ENCODE measurements around the gene GRIP2.
A peak's percentile ranks its signal among the peaks of the same experiment; 100 is the strongest.

GRIP2 gene

GRCh38 chr3:14450506-14450905, 89.6 kb downstream of the GRIP2 start:
- H3K36me3 ChIP-seq (ENCODE audit: control insufficient read depth, insufficient read depth, low read length) = peaks cover 75% of the 10 kb centered on the region
- H3K4me3 ChIP-seq (ENCODE audit: extremely low read depth, insufficient read depth, low read length, poor library complexity, severe bottlenecking) = no peak overlapping the region
- H3K9me3 ChIP-seq (ENCODE audit: control insufficient read depth, low read length) = no peaks in the 10 kb centered on the region
- H3K4me1 ChIP-seq (ENCODE audit: control insufficient read depth, insufficient read depth, low read length, poor library complexity, severe bottlenecking) = peaks cover 22% of the 10 kb centered on the region
- H3K27ac ChIP-seq (ENCODE audit: low read depth, low read length, severe bottlenecking) = no peak overlapping the region
- 92 to 100% methylated on average over 2 to 3 of the region's 3 CpGs for WGBS, 2 experiments (ENCODE audit: insufficient coverage in 2 of 2)

GRCh38 chr3:14448756-14449727, 91.1 kb downstream of the GRIP2 start:
- no peaks in the 10 kb centered on the region for H3K9me3 ChIP-seq (ENCODE audit: control insufficient read depth, low read length)
- peaks cover 85% of the 10 kb centered on the region for H3K36me3 ChIP-seq (ENCODE audit: control insufficient read depth, insufficient read depth, low read length)
- H3K4me1 ChIP-seq (ENCODE audit: control insufficient read depth, insufficient read depth, low read length, poor library complexity, severe bottlenecking) = peaks cover 22% of the 10 kb centered on the region
- H3K27ac ChIP-seq (ENCODE audit: low read depth, low read length, severe bottlenecking) = no peak overlapping the region
- WGBS, 2 experiments (ENCODE audit: insufficient coverage in 2 of 2) = 93% methylated on average over 10 to 15 of the region's 15 CpGs
- no peak overlapping the region for H3K4me3 ChIP-seq (ENCODE audit: extremely low read depth, insufficient read depth, low read length, poor library complexity, severe bottlenecking)

GRCh38 chr3:14448063-14448462, 92.1 kb downstream of the GRIP2 start:
- Histone ChIP-seq H3K9me3 (ENCODE audit: control insufficient read depth, low read length) (no peaks in the 10 kb centered on the region), H3K4me1 (ENCODE audit: control insufficient read depth, insufficient read depth, low read length, poor library complexity, severe bottlenecking) (peaks cover 18% of the 10 kb centered on the region), H3K36me3 (ENCODE audit: control insufficient read depth, insufficient read depth, low read length) (peaks cover 94% of the 10 kb centered on the region), H3K27ac (ENCODE audit: low read depth, low read length, severe bottlenecking) (no peak overlapping the region), H3K4me3 (ENCODE audit: extremely low read depth, insufficient read depth, low read length, poor library complexity, severe bottlenecking) (no peak overlapping the region)
- WGBS, 2 experiments (ENCODE audit: insufficient coverage in 2 of 2) = 89 to 100% methylated on average over 2 to 4 of the region's 4 CpGs

GRCh38 chr3:14446988-14447570, 93.1 kb downstream of the GRIP2 start:
- Histone ChIP-seq H3K27ac (ENCODE audit: low read depth, low read length, severe bottlenecking) (no peak overlapping the region), H3K4me1 (ENCODE audit: control insufficient read depth, insufficient read depth, low read length, poor library complexity, severe bottlenecking) (peaks cover 8% of the 10 kb centered on the region), H3K9me3 (ENCODE audit: control insufficient read depth, low read length) (no peaks in the 10 kb centered on the region), H3K36me3 (ENCODE audit: control insufficient read depth, insufficient read depth, low read length) (peaks cover 93% of the 10 kb centered on the region), H3K4me3 (ENCODE audit: extremely low read depth, insufficient read depth, low read length, poor library complexity, severe bottlenecking) (no peak overlapping the region)
- 100% methylated on average over 1 of the region's 1 CpG for WGBS, 2 experiments (ENCODE audit: insufficient coverage in 2 of 2)

GRCh38 chr3:14445773-14446172, 94.4 kb downstream of the GRIP2 start:
- Histone ChIP-seq H3K4me1 (ENCODE audit: control insufficient read depth, insufficient read depth, low read length, poor library complexity, severe bottlenecking) (peaks cover 3% of the 10 kb centered on the region), H3K4me3 (ENCODE audit: extremely low read depth, insufficient read depth, low read length, poor library complexity, severe bottlenecking) (no peak overlapping the region), H3K36me3 (ENCODE audit: control insufficient read depth, insufficient read depth, low read length) (peaks cover 80% of the 10 kb centered on the region), H3K9me3 (ENCODE audit: control insufficient read depth, low read length) (no peaks in the 10 kb centered on the region), H3K27ac (ENCODE audit: low read depth, low read length, severe bottlenecking) (no peak overlapping the region)
- 92 to 97% methylated on average over 2 to 4 of the region's 4 CpGs for WGBS, 2 experiments (ENCODE audit: insufficient coverage in 2 of 2)

GRCh38 chr3:14444380-14444779, 95.8 kb downstream of the GRIP2 start:
- Histone ChIP-seq H3K27ac (ENCODE audit: low read depth, low read length, severe bottlenecking) (no peak overlapping the region), H3K9me3 (ENCODE audit: control insufficient read depth, low read length) (no peaks in the 10 kb centered on the region), H3K4me3 (ENCODE audit: extremely low read depth, insufficient read depth, low read length, poor library complexity, severe bottlenecking) (no peak overlapping the region), H3K36me3 (ENCODE audit: control insufficient read depth, insufficient read depth, low read length) (peaks cover 67% of the 10 kb centered on the region), H3K4me1 (ENCODE audit: control insufficient read depth, insufficient read depth, low read length, poor library complexity, severe bottlenecking) (peaks cover 11% of the 10 kb centered on the region)
- WGBS, 2 experiments (ENCODE audit: insufficient coverage in 2 of 2) = 95 to 98% methylated on average over 4 to 6 of the region's 6 CpGs

- WGBS, 2 experiments (ENCODE audit: insufficient coverage in 2 of 2) = 94 to 98% methylated on average over 5 to 6 of the region's 6 CpGs
- H3K4me1 ChIP-seq (ENCODE audit: control insufficient read depth, insufficient read depth, low read length, poor library complexity, severe bottlenecking) = peaks cover 14% of the 10 kb centered on the region
Measured at GRCh38 chr3:14441920-14442300, 98.2 kb downstream of the GRIP2 start.

GRCh38 chr3:14441240-14441919, 98.8 kb downstream of the GRIP2 start:
- Histone ChIP-seq H3K4me3 (ENCODE audit: extremely low read depth, insufficient read depth, low read length, poor library complexity, severe bottlenecking) (no peak overlapping the region), H3K9me3 (ENCODE audit: control insufficient read depth, low read length) (no peaks in the 10 kb centered on the region), H3K36me3 (ENCODE audit: control insufficient read depth, insufficient read depth, low read length) (peaks cover 37% of the 10 kb centered on the region), H3K27ac (ENCODE audit: low read depth, low read length, severe bottlenecking) (peak overlapping the region; percentile 41), H3K4me1 (ENCODE audit: control insufficient read depth, insufficient read depth, low read length, poor library complexity, severe bottlenecking) (peaks cover 19% of the 10 kb centered on the region)
- 86 to 87% methylated on average over 14 to 16 of the region's 18 CpGs for WGBS, 2 experiments (ENCODE audit: insufficient coverage in 2 of 2)

More at GRCh38 chr3:14441920-14442300, 98.2 kb downstream of the GRIP2 start:
- no peaks in the 10 kb centered on the region for H3K9me3 ChIP-seq (ENCODE audit: control insufficient read depth, low read length)
- no peak overlapping the region for H3K4me3 ChIP-seq (ENCODE audit: extremely low read depth, insufficient read depth, low read length, poor library complexity, severe bottlenecking)
- no peak overlapping the region for H3K27ac ChIP-seq (ENCODE audit: low read depth, low read length, severe bottlenecking)
- peaks cover 42% of the 10 kb centered on the region for H3K36me3 ChIP-seq (ENCODE audit: control insufficient read depth, insufficient read depth, low read length)

GRCh38 chr3:14440531-14441239, 99.5 kb downstream of the GRIP2 start:
- H3K27ac ChIP-seq (ENCODE audit: low read depth, low read length, severe bottlenecking) = no peak overlapping the region
- 75 to 76% methylated on average over 7 to 9 of the region's 11 CpGs for WGBS, 2 experiments (ENCODE audit: insufficient coverage in 2 of 2)

GRCh38 chr3:14440168-14440518, 100.0 kb downstream of the GRIP2 start:
- Histone ChIP-seq H3K27ac (ENCODE audit: low read depth, low read length, severe bottlenecking) (no peak overlapping the region), H3K36me3 (ENCODE audit: control insufficient read depth, insufficient read depth, low read length) (peaks cover 24% of the 10 kb centered on the region), H3K9me3 (ENCODE audit: control insufficient read depth, low read length) (no peaks in the 10 kb centered on the region), H3K4me1 (ENCODE audit: control insufficient read depth, insufficient read depth, low read length, poor library complexity, severe bottlenecking) (peaks cover 27% of the 10 kb centered on the region), H3K4me3 (ENCODE audit: extremely low read depth, insufficient read depth, low read length, poor library complexity, severe bottlenecking) (no peak overlapping the region)
- WGBS, 2 experiments (ENCODE audit: insufficient coverage in 2 of 2) = 58 to 65% methylated on average over 3 of the region's 3 CpGs

More at GRCh38 chr3:14440531-14441239, 99.5 kb downstream of the GRIP2 start:
- Histone ChIP-seq H3K4me3 (ENCODE audit: extremely low read depth, insufficient read depth, low read length, poor library complexity, severe bottlenecking) (no peak overlapping the region), H3K36me3 (ENCODE audit: control insufficient read depth, insufficient read depth, low read length) (peaks cover 30% of the 10 kb centered on the region), H3K4me1 (ENCODE audit: control insufficient read depth, insufficient read depth, low read length, poor library complexity, severe bottlenecking) (peaks cover 22% of the 10 kb centered on the region), H3K9me3 (ENCODE audit: control insufficient read depth, low read length) (no peaks in the 10 kb centered on the region)

Data from mesodermal cell (in vitro differentiated cells).